CD4-positive, alpha-beta T cell (primary cell): ENCODE measurements around the gene UQCR11. TPM values are rescaled to one million over a fixed set of nuclear protein-coding genes. Genes with fewer than 3 reads are reported as not detected.

ENCODE experiments used
- ATAC-seq: fragments of 200-7000 bp; cut with Tn5 transposase; one replicate; pipeline ENCODE4 v1.10.0; 2022; ENCODE audit warnings: mild to moderate bottlenecking; ENCODE audit not compliant: poor library complexity
- CTCF ChIA-PET: fragments of 350-600 bp; sonication (Branson Sonifier 250); formaldehyde crosslinking; loops from one replicate; lab custom pipeline; 2021; ENCODE audit warnings: antibody characterized with exemption, inconsistent platforms; lab: Charles Lee
- POLR2A ChIA-PET: fragments of 350-600 bp; sonication (Branson Sonifier 250); formaldehyde crosslinking; loops from one replicate; lab custom pipeline; 2021; ENCODE audit warnings: antibody characterized with exemption, inconsistent platforms; lab: Charles Lee
- DNase-seq, 14 experiments: peaks; one replicate each; pipeline ENCODE4 v3.0.0-alpha.2; 2013 to 2020; ENCODE audit warnings: mixed read lengths in 2 of 14
- H3K27ac ChIP-seq, 2 donors: one replicate each; pipeline versions ENCODE4 v1.5.1 to v1.7.0; 2013; ENCODE audit warnings: low read length in 2 of 2, low read depth in 1 of 2, mild to moderate bottlenecking in 1 of 2
- H3K27me3 ChIP-seq, 2 experiments: 1 replicate in 1 of 2; 2 replicates in 1 of 2; pipeline versions ENCODE4 v1.6.1 to v1.7.0; 2013; ENCODE audit warnings: low read length in 2 of 2, control low read depth in 1 of 2, mild to moderate bottlenecking in 1 of 2, moderate library complexity in 1 of 2; ENCODE audit not compliant: insufficient read depth in 2 of 2, control insufficient read depth in 1 of 2
- H3K36me3 ChIP-seq: one replicate; pipeline ENCODE4 v1.6.1; 2013; ENCODE audit warnings: low read length, control low read depth; ENCODE audit not compliant: insufficient read depth
- H3K4me1 ChIP-seq: one replicate; pipeline ENCODE4 v1.6.1; 2013; ENCODE audit warnings: low read length, control low read depth; ENCODE audit not compliant: insufficient read depth
- H3K4me3 ChIP-seq: one replicate; pipeline ENCODE4 v1.5.1; 2013; ENCODE audit warnings: mild to moderate bottlenecking, low read length, moderate library complexity
- H3K9me3 ChIP-seq, 2 experiments: 1 replicate in 1 of 2; 2 replicates in 1 of 2; pipeline versions ENCODE4 v1.6.1 to v1.7.0; 2013; ENCODE audit warnings: low read length in 2 of 2, mild to moderate bottlenecking in 2 of 2, control low read depth in 1 of 2, moderate library complexity in 1 of 2; ENCODE audit not compliant: control insufficient read depth in 1 of 2, insufficient read depth in 1 of 2
- H3K27ac Mint-ChIP-seq: one replicate; pipeline ENCODE4 v1.8.0; 2020; ENCODE audit warnings: mixed read lengths
- H3K27me3 Mint-ChIP-seq: one replicate; pipeline ENCODE4 v1.8.0; 2021; ENCODE audit warnings: mixed read lengths
- H3K36me3 Mint-ChIP-seq: one replicate; pipeline ENCODE4 v1.8.0; 2021; ENCODE audit warnings: low read depth, mixed read lengths
- H3K4me1 Mint-ChIP-seq: one replicate; pipeline ENCODE4 v1.8.0; 2021; ENCODE audit warnings: low read depth, mixed read lengths
- H3K4me3 Mint-ChIP-seq: one replicate; pipeline ENCODE4 v1.8.0; 2020; ENCODE audit warnings: mild to moderate bottlenecking, mixed read lengths
- H3K9me3 Mint-ChIP-seq: one replicate; pipeline ENCODE4 v1.8.0; 2020; ENCODE audit warnings: mixed read lengths
- intact Hi-C, 2 experiments: fragments of 100-400 bp; cut with DNase I in 1 of 2; cut with micrococcal nuclease in 1 of 2; formaldehyde crosslinking; loops; one replicate each; pipeline versions ENCODE4 v1.15.1 to v1.9.0; 2023 to 2025; cut with DNase I, micrococcal nuclease
- total RNA-seq, 174 experiments: library from RNA in 2 of 174; stranded (reverse) in 2 of 174; gene quantifications; one replicate each; pipeline ENCODE4 v1.2.3 and lab custom pipeline; 2021 to 2026
- TF ChIP-seq, protein P1 (sequence below): fragments of 200-600 bp; IDR thresholded peaks from one replicate; pipeline ENCODE4 v1.8.0; 2022; ENCODE audit warnings: antibody characterized with exemption, mild to moderate bottlenecking

Gene UQCR11
- total RNA-seq, 2 experiments from 2014 or later: 88.9 to 93.8 TPM

DNA sequence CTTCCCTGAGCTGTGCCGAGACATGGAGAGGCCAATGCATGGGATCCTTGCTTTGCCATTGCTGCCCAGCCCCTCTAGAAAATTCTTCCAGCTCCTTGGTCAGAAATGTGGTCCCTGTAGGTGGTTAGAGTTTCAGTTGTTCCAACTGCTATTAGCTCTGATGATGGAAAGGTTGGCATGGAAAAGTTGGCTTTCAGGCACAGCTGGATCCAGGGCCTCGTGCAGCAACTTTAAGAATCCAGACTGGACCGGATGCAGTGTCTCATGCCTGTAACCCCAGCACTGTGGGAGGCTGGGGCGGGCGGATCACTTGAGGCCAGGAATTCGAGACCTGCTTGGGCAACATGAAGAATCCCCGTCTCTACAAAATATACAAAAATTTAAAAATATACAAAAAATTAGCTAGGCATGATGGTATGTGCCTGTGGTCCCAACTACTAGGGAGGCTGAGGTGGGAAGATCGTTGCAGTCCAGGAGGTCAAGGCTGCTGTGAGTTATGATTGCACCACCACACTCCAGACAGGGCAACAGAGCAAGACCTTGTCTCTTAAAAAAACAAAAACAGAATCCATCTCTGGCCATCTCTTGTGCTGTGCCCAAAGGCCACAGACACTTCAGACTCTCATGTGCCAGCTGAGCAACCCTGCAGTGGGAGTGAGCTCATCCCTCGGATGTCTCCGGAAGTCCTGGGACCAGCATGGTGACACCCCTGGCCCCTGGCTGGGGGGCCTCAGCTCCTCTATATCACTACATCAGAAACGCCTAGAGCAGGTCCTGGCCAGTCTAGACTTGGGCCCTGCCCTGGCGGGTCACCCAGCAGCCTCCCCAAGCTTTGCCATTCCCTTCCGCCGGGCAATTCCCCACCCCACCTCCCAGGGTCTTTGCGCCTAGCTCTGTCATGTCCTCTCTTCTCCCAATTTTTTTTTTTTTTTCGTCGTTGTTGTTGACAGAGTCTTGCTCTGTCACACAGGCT lies 53.9 kb downstream of the UQCR11 start:
- no peak overlapping the region for H3K27ac Mint-ChIP-seq
- H3K36me3 Mint-ChIP-seq: no peaks in the 10 kb centered on the region
- Histone ChIP-seq H3K9me3 (no peaks in the 10 kb centered on the region), H3K36me3 (no peaks in the 10 kb centered on the region), H3K4me1 (peaks cover 4% of the 10 kb centered on the region), H3K27ac (no peak overlapping the region), H3K27me3 (no peaks in the 10 kb centered on the region), H3K4me3 (no peak overlapping the region)
- ATAC-seq (no peak), DNase-seq (no peak)
- CTCF ChIA-PET: no interaction called here
- H3K4me3 Mint-ChIP-seq: no peak overlapping the region
- no peaks in the 10 kb centered on the region for H3K9me3 Mint-ChIP-seq
- H3K27me3 Mint-ChIP-seq: peaks cover 24% of the 10 kb centered on the region
- no peaks in the 10 kb centered on the region for H3K4me1 Mint-ChIP-seq
- POLR2A ChIA-PET: no interaction called here
- intact Hi-C loops: no loop called here
- TF ChIP-seq, protein P1, sequence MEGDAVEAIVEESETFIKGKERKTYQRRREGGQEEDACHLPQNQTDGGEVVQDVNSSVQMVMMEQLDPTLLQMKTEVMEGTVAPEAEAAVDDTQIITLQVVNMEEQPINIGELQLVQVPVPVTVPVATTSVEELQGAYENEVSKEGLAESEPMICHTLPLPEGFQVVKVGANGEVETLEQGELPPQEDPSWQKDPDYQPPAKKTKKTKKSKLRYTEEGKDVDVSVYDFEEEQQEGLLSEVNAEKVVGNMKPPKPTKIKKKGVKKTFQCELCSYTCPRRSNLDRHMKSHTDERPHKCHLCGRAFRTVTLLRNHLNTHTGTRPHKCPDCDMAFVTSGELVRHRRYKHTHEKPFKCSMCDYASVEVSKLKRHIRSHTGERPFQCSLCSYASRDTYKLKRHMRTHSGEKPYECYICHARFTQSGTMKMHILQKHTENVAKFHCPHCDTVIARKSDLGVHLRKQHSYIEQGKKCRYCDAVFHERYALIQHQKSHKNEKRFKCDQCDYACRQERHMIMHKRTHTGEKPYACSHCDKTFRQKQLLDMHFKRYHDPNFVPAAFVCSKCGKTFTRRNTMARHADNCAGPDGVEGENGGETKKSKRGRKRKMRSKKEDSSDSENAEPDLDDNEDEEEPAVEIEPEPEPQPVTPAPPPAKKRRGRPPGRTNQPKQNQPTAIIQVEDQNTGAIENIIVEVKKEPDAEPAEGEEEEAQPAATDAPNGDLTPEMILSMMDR: no peak

DNA sequence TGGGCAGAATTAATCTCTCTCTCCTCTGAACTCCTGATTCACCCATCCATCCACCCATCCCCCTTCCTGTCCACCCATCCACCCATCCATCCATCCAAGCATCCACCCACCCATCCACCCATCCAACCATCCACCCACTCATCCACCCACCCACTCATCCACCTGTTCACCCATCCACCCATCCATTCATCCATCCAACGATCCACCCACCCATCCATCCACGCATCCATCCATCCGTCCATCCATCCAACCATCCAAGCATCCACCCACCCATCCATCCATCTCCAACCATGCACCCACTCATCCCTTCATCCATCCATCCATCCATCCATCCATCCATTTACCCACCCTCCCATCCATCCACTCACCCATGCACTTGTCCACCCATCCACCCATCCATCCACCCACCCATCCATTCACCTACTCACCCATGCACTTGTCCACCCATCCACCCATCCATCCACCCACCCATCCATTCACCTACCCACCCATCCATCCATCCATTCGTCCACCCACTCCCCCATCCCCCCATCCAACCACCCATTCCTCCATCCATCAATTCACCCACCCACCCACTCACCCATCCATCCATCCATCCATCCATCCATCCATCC lies 55.8 kb downstream of the UQCR11 start:
- POLR2A ChIA-PET: no interaction called here
- Mint-ChIP-seq H3K27ac (no peak overlapping the region), H3K4me1 (no peaks in the 10 kb centered on the region), H3K36me3 (no peaks in the 10 kb centered on the region), H3K4me3 (no peak overlapping the region), H3K9me3 (no peaks in the 10 kb centered on the region), H3K27me3 (peaks cover 29% of the 10 kb centered on the region)
- Histone ChIP-seq H3K36me3 (no peaks in the 10 kb centered on the region), H3K4me1 (peaks cover 9% of the 10 kb centered on the region), H3K4me3 (no peak overlapping the region), H3K9me3 (no peaks in the 10 kb centered on the region), H3K27ac (no peak overlapping the region), H3K27me3 (peaks cover 0 to 9% of the 10 kb centered on the region in 2 experiments)
- TF ChIP-seq, protein P1: no peak
- CTCF ChIA-PET: no interaction called here
- DNase-seq (no peak), ATAC-seq (no peak)
- intact Hi-C loops: loop anchor here (5.0 to 10.0 kb wide), 5 partner anchors 125 to 275 kb away; partner anchors contain the start of gene ATP8B3 (in 1 of the 2)

Other genes with a start within 250 kb of the UQCR11 start
- gene NDUFS7, start 221.6 kb downstream of the UQCR11 start, total RNA-seq: 10 to 100 TPM; 40.0 to 42.6 TPM
- 10 to 100 TPM; 11.0 to 13.0 TPM for gene GAMT, start 203.9 kb downstream of the UQCR11 start, total RNA-seq
- gene DAZAP1, start 197.9 kb downstream of the UQCR11 start, total RNA-seq: 100 to 1,000 TPM; 128 to 133 TPM
- gene RPS15, start 167.1 kb downstream of the UQCR11 start, total RNA-seq: 1,000 to 10,000 TPM; 2,193 to 2,200 TPM
- under 1 TPM; 0.20 to 0.30 TPM for gene APC2, start 155.3 kb downstream of the UQCR11 start, total RNA-seq
- 10 to 100 TPM; 14.9 to 15.8 TPM for gene C19orf25, start 126.2 kb downstream of the UQCR11 start, total RNA-seq
- gene PCSK4, start 115.1 kb downstream of the UQCR11 start, total RNA-seq: 1 to 10 TPM; 4.2 to 5.2 TPM
- gene REEP6, start 114.3 kb downstream of the UQCR11 start, total RNA-seq: 1 to 10 TPM; 2.2 to 2.8 TPM
- 1 to 10 TPM; 4.3 to 5.7 TPM for gene ADAMTSL5, start 92.4 kb downstream of the UQCR11 start, total RNA-seq
- under 1 TPM in 1 of 2 experiments, not detected in 1; 0.14 TPM for gene PLK5, start 81.4 kb downstream of the UQCR11 start, total RNA-seq
- gene MEX3D, start 37.1 kb downstream of the UQCR11 start, total RNA-seq: 1 to 10 TPM; 1.6 to 2.3 TPM
- gene MBD3, start 12.6 kb downstream of the UQCR11 start, total RNA-seq: 10 to 100 TPM; 34.3 to 35.2 TPM
- 10 to 100 TPM; 51.2 to 52.2 TPM for gene TCF3, start 47.2 kb upstream of the UQCR11 start, total RNA-seq
- not detected for gene ONECUT3, start 148.0 kb upstream of the UQCR11 start, total RNA-seq
- 1 to 10 TPM; 2.5 to 3.2 TPM for gene ATP8B3, start 206.8 kb upstream of the UQCR11 start, total RNA-seq
- 100 to 1,000 TPM; 106 to 114 TPM for gene REXO1, start 243.0 kb upstream of the UQCR11 start, total RNA-seq